HEK293T (cell line): Measurements from ENCODE around the gene RALGAPB.

ENCODE experiments used
- CTCF ChIA-PET: fragments of 350-600 bp; formaldehyde crosslinking; extraction: SDS; loops from one replicate; lab custom pipeline; 2021; ENCODE audit warnings: antibody characterized with exemption, inconsistent platforms; lab: Yijun Ruan, JAX
- POLR2A ChIA-PET: fragments of 350-600 bp; formaldehyde crosslinking; extraction: SDS; loops from one replicate; lab custom pipeline; 2020; ENCODE audit warnings: antibody characterized with exemption, inconsistent platforms; lab: Yijun Ruan, JAX
- DNase-seq: peaks from one replicate; pipeline ENCODE4 v3.0.0; 2012; ENCODE audit warnings: mixed read lengths; ENCODE audit errors: extremely low spot score
- ARNT ChIP-seq: fragments of 450-650 bp; IDR thresholded peaks from 2 replicates; pipeline ENCODE4 v1.6.1; 2017; ENCODE audit warnings: mild to moderate bottlenecking
- BHLHE40 ChIP-seq: fragments of 450-650 bp; IDR thresholded peaks from 2 replicates; pipeline ENCODE4 v1.6.1; 2016; ENCODE audit warnings: mild to moderate bottlenecking, moderate library complexity, borderline replicate concordance
- CTBP1 ChIP-seq: fragments of 450-650 bp; IDR thresholded peaks from 2 replicates; pipeline ENCODE4 v1.6.1; 2016; ENCODE audit warnings: borderline replicate concordance
- ELF4 ChIP-seq: fragments of 450-650 bp; IDR thresholded peaks from 2 replicates; pipeline ENCODE4 v1.6.1; 2017; ENCODE audit warnings: antibody characterized with exemption
- FOXA1 ChIP-seq: fragments of 450-650 bp; IDR thresholded peaks from 2 replicates; pipeline ENCODE4 v1.6.1; 2016; ENCODE audit warnings: mild to moderate bottlenecking
- FOXK2 ChIP-seq: fragments of 450-650 bp; IDR thresholded peaks from 2 replicates; pipeline ENCODE4 v1.6.1; 2016; ENCODE audit warnings: mild to moderate bottlenecking
- FOXM1 ChIP-seq: fragments of 450-650 bp; IDR thresholded peaks from 2 replicates; pipeline ENCODE4 v1.6.1; 2017; ENCODE audit warnings: mild to moderate bottlenecking, borderline replicate concordance
- HDGF ChIP-seq: fragments of 450-650 bp; IDR thresholded peaks from 2 replicates; pipeline ENCODE4 v1.6.1; 2017; ENCODE audit warnings: antibody characterized with exemption, borderline replicate concordance
- L3MBTL2 ChIP-seq: fragments of 450-650 bp; conservative IDR thresholded peaks from 2 replicates; pipeline ENCODE4 v1.6.1; 2016; ENCODE audit warnings: mild to moderate bottlenecking
- LEF1 ChIP-seq: fragments of 450-650 bp; IDR thresholded peaks from 2 replicates; pipeline ENCODE4 v1.6.1; 2017; ENCODE audit warnings: mild to moderate bottlenecking, borderline replicate concordance
- NFRKB ChIP-seq: fragments of 450-650 bp; IDR thresholded peaks from 2 replicates; pipeline ENCODE4 v1.6.1; 2016; ENCODE audit warnings: mild to moderate bottlenecking, moderate library complexity
- PKNOX1 ChIP-seq: fragments of 450-650 bp; IDR thresholded peaks from 2 replicates; pipeline ENCODE4 v1.6.1; 2016
- SP1 ChIP-seq: fragments of 450-650 bp; IDR thresholded peaks from 2 replicates; pipeline ENCODE4 v1.6.1; 2017
- SUZ12 ChIP-seq: fragments of 450-650 bp; IDR thresholded peaks from 2 replicates; pipeline ENCODE4 v1.6.1; 2016; ENCODE audit warnings: mild to moderate bottlenecking
- TARDBP ChIP-seq: fragments of 450-650 bp; IDR thresholded peaks from 2 replicates; pipeline ENCODE4 v1.6.1; 2016
- ZNF384 ChIP-seq: fragments of 450-650 bp; IDR thresholded peaks from 2 replicates; pipeline ENCODE4 v1.6.1; 2016

Gene RALGAPB

GRCh38 chr20:38472513-38473366 is at the start of gene RALGAPB:
Gene RALGAPB, plus strand, starts transcription at chr20:38472843. Its CDS starts 15,590 bp downstream, at chr20:38488433.
- peak; percentile 96 for DNase-seq
- TF ChIP-seq BHLHE40, result no peak
- 0 out of 2 replicates have a peak, but pooled peaks have one; percentile 20 for TF ChIP-seq ELF4
- POLR2A ChIA-PET, result interaction anchor here (0.6 to 3.5 kb wide), 28 partner anchors 8 to 1699 kb away, joined by 3 to 67 read pairs (median 4); partner anchors contain the start of genes DSN1 and SNHG17
- CTCF ChIA-PET, result interaction anchor here (0.6 to 2.6 kb wide), 7 partner anchors 15 to 255 kb away, joined by 3 to 6 read pairs (median 3); partner anchors contain the start of gene SNHG17

GRCh38 chr20:38423541-38423940 is 49.1 kb upstream of the RALGAPB start:
- CTCF ChIA-PET, result no interaction called here
- DNase-seq, result no peak
- TF ChIP-seq ZNF384 (no peak), TARDBP (no peak), ARNT (no peak), HDGF (no peak), FOXA1 (no peak), LEF1 (no peak), FOXM1 (no peak), L3MBTL2 (no peak), BHLHE40 (no peak), CTBP1 (no peak), ELF4 (no peak), PKNOX1 (no peak)
- POLR2A ChIA-PET, result interaction anchor here (2.6 kb wide), 1 partner anchor 11 kb away, joined by 25 read pairs; the partner anchor contains the start of gene SNHG17

- POLR2A ChIA-PET, result interaction anchor here (1.0 to 2.6 kb wide), 2 partner anchors 10 to 56 kb away, joined by 3 to 25 read pairs; partner anchors contain the start of gene SNHG17
- CTCF ChIA-PET, result no interaction called here
- no peak for DNase-seq
- TF ChIP-seq PKNOX1, result no peak
- TF ChIP-seq SUZ12, result no peak
- no peak for TF ChIP-seq HDGF
- no peak for TF ChIP-seq ARNT
- no peak for TF ChIP-seq LEF1
- no peak for TF ChIP-seq TARDBP
- TF ChIP-seq L3MBTL2, result no peak
- no peak for TF ChIP-seq FOXA1
- no peak for TF ChIP-seq ZNF384
- TF ChIP-seq FOXK2, result no peak
- TF ChIP-seq NFRKB, result no peak
- no peak for TF ChIP-seq SP1
Observed at GRCh38 chr20:38424401-38424800, 48.2 kb upstream of the RALGAPB start.

- CTCF ChIA-PET, result no interaction called here
- TF ChIP-seq TARDBP, result no peak
- TF ChIP-seq BHLHE40, result no peak
- no peak for TF ChIP-seq FOXM1
- no peak for TF ChIP-seq ARNT
- TF ChIP-seq FOXK2, result no peak
- no peak for DNase-seq
- POLR2A ChIA-PET, result interaction anchor here (1.0 to 2.1 kb wide), 3 partner anchors 8 to 20 kb away, joined by 3 to 6 read pairs (median 4); partner anchors contain the start of gene SNHG17
Observed at GRCh38 chr20:38426006-38426897, 46.4 kb upstream of the RALGAPB start.

- no peak for DNase-seq
- ChIA-PET POLR2A (interaction anchor here (2.1 kb wide), 1 partner anchor 8 kb away, joined by 6 read pairs; the partner anchor contains the start of gene SNHG17), CTCF (no interaction called here)
- TF ChIP-seq ELF4 (no peak), BHLHE40 (no peak), ARNT (no peak), FOXK2 (no peak), HDGF (no peak), L3MBTL2 (no peak), FOXA1 (no peak), TARDBP (no peak), SP1 (no peak), FOXM1 (no peak), CTBP1 (no peak), SUZ12 (no peak), LEF1 (no peak), ZNF384 (no peak), NFRKB (no peak)
Observed at GRCh38 chr20:38427655-38428023, 45.0 kb upstream of the RALGAPB start.

- no peak for DNase-seq
- POLR2A ChIA-PET, result interaction anchor here (2.4 kb wide), 1 partner anchor 17 kb away, joined by 10 read pairs; no protein-coding TSS in a partner anchor
- TF ChIP-seq CTBP1 (no peak), FOXA1 (no peak), ARNT (no peak), SUZ12 (no peak), SP1 (no peak), L3MBTL2 (no peak), ELF4 (no peak), FOXK2 (no peak), PKNOX1 (no peak), HDGF (no peak), NFRKB (no peak), TARDBP (no peak), ZNF384 (no peak), FOXM1 (no peak)
- CTCF ChIA-PET, result no interaction called here
Observed at GRCh38 chr20:38428800-38429199, 43.8 kb upstream of the RALGAPB start.
